C4-2B (cell line): ENCODE data around the gene GPX4.

ENCODE experiments used
- CTCF ChIP-seq: fragments of 450-650 bp; conservative IDR thresholded peaks from 2 replicates; pipeline ENCODE4 v1.5.1; 2017; ENCODE audit warnings: mild to moderate bottlenecking
- ZFX ChIP-seq: fragments of 450-650 bp; IDR thresholded peaks from 2 replicates; pipeline ENCODE4 v1.6.1; 2017

- no peak for TF ChIP-seq CTCF
- TF ChIP-seq ZFX, result no peak
Measured at GRCh38 chr19:1086613-1087012, 17.2 kb upstream of the GPX4 start.
